CD4-positive, CD25-positive, alpha-beta regulatory T cell (primary cell): ENCODE data around the gene R3HDM1. TPM values are rescaled to one million over a fixed set of nuclear protein-coding genes. Genes with fewer than 3 reads are reported as not detected.

ENCODE experiments used
- ATAC-seq, 2 donors: fragments of 150-1000 bp; cut with Tn5 transposase; one replicate each; pipeline ENCODE4 v1.10.0; 2021; ENCODE audit warnings: low read depth in 2 of 2, moderate number of reproducible peaks in 2 of 2, moderate library complexity in 1 of 2
- DNase-seq, 3 donors: peaks; one replicate each; pipeline versions ENCODE4 v3.0.0 to v3.0.0-alpha.2; 2012 to 2022; ENCODE audit warnings: mixed read lengths in 1 of 3
- H3K27ac ChIP-seq: one replicate; pipeline ENCODE4 v1.7.0; 2013; ENCODE audit warnings: mild to moderate bottlenecking, low read length; ENCODE audit not compliant: insufficient read depth, poor library complexity, severe bottlenecking
- H3K27me3 ChIP-seq: one replicate; pipeline ENCODE4 v1.7.0; 2013; ENCODE audit warnings: low read length; ENCODE audit not compliant: control insufficient read depth, insufficient read depth
- H3K36me3 ChIP-seq: one replicate; pipeline ENCODE4 v1.7.0; 2013; ENCODE audit warnings: mild to moderate bottlenecking, low read length, moderate library complexity; ENCODE audit not compliant: control insufficient read depth, insufficient read depth
- H3K4me1 ChIP-seq: 2 replicates; pipeline ENCODE4 v1.7.0; 2013; ENCODE audit warnings: mild to moderate bottlenecking, low read length; ENCODE audit not compliant: insufficient read depth, control insufficient read depth, poor library complexity, severe bottlenecking
- H3K4me3 ChIP-seq: one replicate; pipeline ENCODE4 v1.7.0; 2013; ENCODE audit warnings: low read depth, mild to moderate bottlenecking, low read length, moderate library complexity
- H3K9me3 ChIP-seq, 2 experiments: 1 replicate in 1 of 2; 2 replicates in 1 of 2; pipeline ENCODE4 v1.7.0; 2013; ENCODE audit warnings: low read length in 2 of 2, mild to moderate bottlenecking in 1 of 2, moderate library complexity in 1 of 2; ENCODE audit not compliant: control insufficient read depth in 2 of 2
- H3K27ac Mint-ChIP-seq, 3 donors: one replicate each; pipeline ENCODE4 v1.8.0; 2020 to 2022; ENCODE audit warnings: mild to moderate bottlenecking in 3 of 3, mixed read lengths in 3 of 3, moderate library complexity in 2 of 3
- H3K27me3 Mint-ChIP-seq: one replicate; pipeline ENCODE4 v1.8.0; 2022; ENCODE audit warnings: mild to moderate bottlenecking, mixed read lengths
- H3K36me3 Mint-ChIP-seq: one replicate; pipeline ENCODE4 v1.8.0; 2020; ENCODE audit warnings: mixed read lengths
- H3K4me1 Mint-ChIP-seq, 4 donors: one replicate each; pipeline ENCODE4 v1.8.0; 2020 to 2022; ENCODE audit warnings: mixed read lengths in 4 of 4, mild to moderate bottlenecking in 1 of 4
- H3K4me3 Mint-ChIP-seq, 4 donors: one replicate each; pipeline ENCODE4 v1.8.0; 2020 to 2022; ENCODE audit warnings: mild to moderate bottlenecking in 4 of 4, mixed read lengths in 4 of 4, moderate library complexity in 3 of 4
- H3K9me3 Mint-ChIP-seq, 7 donors: one replicate each; pipeline ENCODE4 v1.8.0; 2020 to 2022; ENCODE audit warnings: mixed read lengths in 7 of 7, mild to moderate bottlenecking in 3 of 7, moderate library complexity in 2 of 7
- polyA plus RNA-seq, 4 donors: library from polyadenylated mRNA; unstranded; fragments of 300-500 nt; fragmentation: Illumina TruSeq; gene quantifications; one replicate each; pipeline ENCODE4 v1.2.3, GENCODE V29; 2021
- total RNA-seq: library from RNA; stranded (reverse); gene quantifications from one replicate; pipeline ENCODE4 v1.2.3, GENCODE V29; 2022

R3HDM1 gene
- total and polyA plus RNA-seq, 5 donors from 2014 or later: 8.3 to 43.9 (median 16.3) TPM

GRCh38 chr2:135546436-135546835 is 15.2 kb downstream of the R3HDM1 start:
- Mint-ChIP-seq H3K4me3 (no peak overlapping the region), H3K4me1 (peaks cover 26 to 37% (median 34%) of the 10 kb centered on the region in 4 donors), H3K36me3 (peaks cover 8% of the 10 kb centered on the region), H3K9me3 (peaks cover 0 to 1% (median 0%) of the 10 kb centered on the region in 7 donors), H3K27me3 (no peaks in the 10 kb centered on the region), H3K27ac (peak overlapping the region in 1 of 3 donors; percentile 74)
- ATAC-seq: no peak
- no peaks in the 10 kb centered on the region for H3K36me3 ChIP-seq
- peaks cover 7% of the 10 kb centered on the region for H3K4me1 ChIP-seq
- peak in 1 of 3 donors; percentile 17 for DNase-seq
- no peak overlapping the region for H3K27ac ChIP-seq
- no peaks in the 10 kb centered on the region for H3K27me3 ChIP-seq
- H3K4me3 ChIP-seq: no peak overlapping the region
- no peaks in the 10 kb centered on the region for H3K9me3 ChIP-seq

- Histone ChIP-seq H3K27ac (no peak overlapping the region), H3K4me1 (peaks cover 7% of the 10 kb centered on the region), H3K27me3 (no peaks in the 10 kb centered on the region), H3K36me3 (no peaks in the 10 kb centered on the region), H3K4me3 (no peak overlapping the region), H3K9me3 (no peaks in the 10 kb centered on the region)
- DNase-seq: no peak
- Mint-ChIP-seq H3K36me3 (peaks cover 8% of the 10 kb centered on the region), H3K9me3 (peaks cover 0 to 1% (median 0%) of the 10 kb centered on the region in 7 donors), H3K27ac (no peak overlapping the region), H3K27me3 (no peaks in the 10 kb centered on the region), H3K4me3 (no peak overlapping the region), H3K4me1 (peaks cover 26 to 37% (median 33%) of the 10 kb centered on the region in 4 donors)
- ATAC-seq: no peak
Measured at GRCh38 chr2:135547311-135547710, 16.0 kb downstream of the R3HDM1 start.

DNA sequence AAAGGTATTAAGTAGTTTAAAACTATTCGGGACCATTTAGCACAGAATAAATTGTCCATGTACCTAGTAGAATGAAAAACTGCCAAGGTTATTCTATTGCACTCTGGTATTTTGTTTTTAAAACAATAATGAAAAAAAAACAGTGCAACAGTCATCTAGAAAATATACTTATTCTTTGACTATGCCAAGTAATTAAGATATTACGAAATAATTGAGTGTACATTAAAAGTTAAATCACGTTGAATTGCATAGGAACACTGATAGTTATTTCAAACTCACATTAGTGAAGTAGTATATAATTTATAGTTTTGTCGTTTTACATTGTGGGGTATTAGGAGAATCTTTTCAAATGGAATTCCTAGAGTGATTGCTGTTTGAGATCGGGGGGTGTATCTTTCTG is 20.1 kb downstream of the R3HDM1 start:
- Histone ChIP-seq H3K9me3 (no peaks in the 10 kb centered on the region), H3K27me3 (no peaks in the 10 kb centered on the region), H3K4me3 (no peak overlapping the region), H3K27ac (no peak overlapping the region), H3K4me1 (peaks cover 3% of the 10 kb centered on the region), H3K36me3 (no peaks in the 10 kb centered on the region)
- peaks cover 16 to 34% (median 28%) of the 10 kb centered on the region in 4 donors for H3K4me1 Mint-ChIP-seq
- DNase-seq (no peak), ATAC-seq (no peak)
- peaks cover 0 to 1% (median 0%) of the 10 kb centered on the region in 7 donors for H3K9me3 Mint-ChIP-seq
- H3K27me3 Mint-ChIP-seq: no peaks in the 10 kb centered on the region
- no peak overlapping the region for H3K4me3 Mint-ChIP-seq
- no peak overlapping the region for H3K27ac Mint-ChIP-seq
- H3K36me3 Mint-ChIP-seq: peaks cover 12% of the 10 kb centered on the region

DNA sequence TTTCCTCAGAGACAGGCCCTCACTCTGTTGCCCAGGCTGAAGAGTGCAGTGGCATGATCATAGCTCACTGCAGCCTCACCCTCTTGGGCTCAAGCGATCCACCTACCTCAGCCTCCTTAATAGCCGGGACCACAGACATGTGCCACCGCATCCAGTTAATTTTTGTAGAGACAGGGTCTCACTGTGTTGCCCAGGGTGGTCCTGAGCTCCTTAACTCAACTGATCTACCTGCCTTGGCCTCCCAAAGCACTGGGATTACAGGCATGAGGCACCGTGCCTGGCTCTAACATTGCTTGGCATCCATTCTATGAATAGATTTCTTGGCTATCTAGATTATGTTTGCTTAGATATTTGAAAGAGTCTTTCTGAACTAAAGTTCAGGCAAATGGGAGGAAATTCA is 21.6 kb downstream of the R3HDM1 start:
- no peak overlapping the region for H3K4me3 ChIP-seq
- peaks cover 21% of the 10 kb centered on the region for H3K36me3 Mint-ChIP-seq
- no peaks in the 10 kb centered on the region for H3K27me3 ChIP-seq
- H3K4me3 Mint-ChIP-seq: no peak overlapping the region
- ATAC-seq (no peak), DNase-seq (no peak)
- H3K9me3 ChIP-seq: no peaks in the 10 kb centered on the region
- H3K4me1 ChIP-seq: no peaks in the 10 kb centered on the region
- H3K27ac ChIP-seq: no peak overlapping the region
- peaks cover 0 to 1% (median 0%) of the 10 kb centered on the region in 7 donors for H3K9me3 Mint-ChIP-seq
- peak overlapping the region in 1 of 3 donors; percentile 40 for H3K27ac Mint-ChIP-seq
- H3K4me1 Mint-ChIP-seq: peaks cover 26 to 35% (median 29%) of the 10 kb centered on the region in 4 donors
- H3K27me3 Mint-ChIP-seq: no peaks in the 10 kb centered on the region
- no peaks in the 10 kb centered on the region for H3K36me3 ChIP-seq

GRCh38 chr2:135555311-135555710 is 24.0 kb downstream of the R3HDM1 start:
- Mint-ChIP-seq H3K27ac (no peak overlapping the region), H3K4me1 (peaks cover 25 to 37% (median 32%) of the 10 kb centered on the region in 4 donors), H3K4me3 (no peak overlapping the region), H3K27me3 (no peaks in the 10 kb centered on the region), H3K9me3 (no peaks in the 10 kb centered on the region), H3K36me3 (peaks cover 22% of the 10 kb centered on the region)
- H3K27ac ChIP-seq: no peak overlapping the region
- no peaks in the 10 kb centered on the region for H3K4me1 ChIP-seq
- H3K4me3 ChIP-seq: no peak overlapping the region
- ATAC-seq (no peak), DNase-seq (no peak)
- H3K9me3 ChIP-seq: no peaks in the 10 kb centered on the region
- H3K27me3 ChIP-seq: no peaks in the 10 kb centered on the region
- no peaks in the 10 kb centered on the region for H3K36me3 ChIP-seq

- no peaks in the 10 kb centered on the region for H3K9me3 ChIP-seq
- no peaks in the 10 kb centered on the region for H3K27me3 ChIP-seq
- Mint-ChIP-seq H3K27me3 (no peaks in the 10 kb centered on the region), H3K4me3 (no peak overlapping the region), H3K27ac (peak overlapping the region in 1 of 3 donors; percentile 20), H3K9me3 (no peaks in the 10 kb centered on the region), H3K4me1 (peaks cover 18 to 31% (median 27%) of the 10 kb centered on the region in 4 donors), H3K36me3 (peaks cover 22% of the 10 kb centered on the region)
- H3K4me3 ChIP-seq: no peak overlapping the region
- ATAC-seq: no peak
- no peaks in the 10 kb centered on the region for H3K36me3 ChIP-seq
- no peaks in the 10 kb centered on the region for H3K4me1 ChIP-seq
- no peak for DNase-seq
- H3K27ac ChIP-seq: no peak overlapping the region
Measured at GRCh38 chr2:135557530-135557929, 26.2 kb downstream of the R3HDM1 start.

GRCh38 chr2:135561925-135562324 is 30.6 kb downstream of the R3HDM1 start:
- Mint-ChIP-seq H3K27ac (no peak overlapping the region), H3K36me3 (peaks cover 26% of the 10 kb centered on the region), H3K9me3 (no peaks in the 10 kb centered on the region), H3K4me3 (no peak overlapping the region), H3K4me1 (peaks cover 10 to 25% (median 17%) of the 10 kb centered on the region in 4 donors), H3K27me3 (no peaks in the 10 kb centered on the region)
- Histone ChIP-seq H3K36me3 (no peaks in the 10 kb centered on the region), H3K4me3 (no peak overlapping the region), H3K9me3 (no peaks in the 10 kb centered on the region), H3K27me3 (no peaks in the 10 kb centered on the region), H3K27ac (no peak overlapping the region), H3K4me1 (no peaks in the 10 kb centered on the region)
- ATAC-seq (no peak), DNase-seq (no peak)

GRCh38 chr2:135563793-135564192 is 32.5 kb downstream of the R3HDM1 start:
- no peak for DNase-seq

More at GRCh38 chr2:135563793-135564192, 32.5 kb downstream of the R3HDM1 start:
- Mint-ChIP-seq H3K4me1 (peaks cover 7 to 15% (median 11%) of the 10 kb centered on the region in 4 donors), H3K27me3 (no peaks in the 10 kb centered on the region), H3K4me3 (no peak overlapping the region), H3K36me3 (peaks cover 21% of the 10 kb centered on the region), H3K9me3 (no peaks in the 10 kb centered on the region), H3K27ac (peak overlapping the region in 1 of 3 donors; percentile 77)
- H3K27ac ChIP-seq: no peak overlapping the region
- no peak for ATAC-seq
- no peaks in the 10 kb centered on the region for H3K9me3 ChIP-seq
- no peak overlapping the region for H3K4me3 ChIP-seq
- H3K36me3 ChIP-seq: no peaks in the 10 kb centered on the region
- H3K4me1 ChIP-seq: no peaks in the 10 kb centered on the region
- no peaks in the 10 kb centered on the region for H3K27me3 ChIP-seq
